TTC549 (cell line): Measurements from ENCODE around the gene AP2A2.

Source experiments
- FAIRE-seq: peaks from 2 replicates; lab custom pipeline; 2012; peaks lifted over from hg19 to GRCh38; lab: Jason Lieb, UNC

Gene AP2A2

DNA sequence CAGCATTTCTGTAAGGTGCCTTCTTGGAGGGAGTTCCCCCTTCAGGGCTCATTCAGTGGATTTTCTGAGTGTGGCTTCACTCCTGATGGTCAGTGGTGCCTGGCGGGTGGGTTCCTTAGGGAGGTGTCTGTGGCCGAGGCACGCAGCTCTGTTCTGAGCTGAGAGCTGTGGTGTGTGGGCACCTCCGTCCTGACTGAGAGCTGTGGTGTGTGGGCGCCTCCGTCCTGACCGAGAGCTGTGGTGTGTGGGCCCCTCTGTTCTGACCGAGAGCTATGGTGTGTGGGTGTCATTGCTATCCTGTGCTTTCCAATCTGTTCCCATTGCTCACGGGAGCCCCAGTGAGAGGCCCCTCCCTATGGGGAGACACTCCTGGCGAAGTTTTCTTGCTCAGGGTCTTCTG, 71.0 kb downstream of the AP2A2 start:
- FAIRE-seq: no peak

DNA sequence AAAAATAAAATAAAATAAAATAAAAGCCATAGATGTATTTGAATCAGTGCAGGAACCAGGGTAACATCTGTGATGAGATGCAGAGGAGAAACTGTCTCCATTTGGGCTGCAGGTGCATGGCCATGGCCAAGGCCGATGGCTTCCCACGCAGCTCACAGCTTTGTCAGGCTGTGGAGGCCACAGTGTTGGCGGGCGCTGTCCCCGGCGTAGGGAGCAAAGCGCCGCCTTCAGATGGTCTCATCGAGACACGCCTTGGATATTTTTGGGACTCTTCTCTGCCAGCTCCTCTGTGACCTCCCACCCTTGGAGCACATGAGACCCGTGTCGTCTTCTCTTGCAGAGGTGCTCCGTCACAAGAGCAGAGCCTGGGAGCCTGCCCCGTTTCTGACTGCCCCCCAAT, 72.2 kb downstream of the AP2A2 start:
- FAIRE-seq: no peak

DNA sequence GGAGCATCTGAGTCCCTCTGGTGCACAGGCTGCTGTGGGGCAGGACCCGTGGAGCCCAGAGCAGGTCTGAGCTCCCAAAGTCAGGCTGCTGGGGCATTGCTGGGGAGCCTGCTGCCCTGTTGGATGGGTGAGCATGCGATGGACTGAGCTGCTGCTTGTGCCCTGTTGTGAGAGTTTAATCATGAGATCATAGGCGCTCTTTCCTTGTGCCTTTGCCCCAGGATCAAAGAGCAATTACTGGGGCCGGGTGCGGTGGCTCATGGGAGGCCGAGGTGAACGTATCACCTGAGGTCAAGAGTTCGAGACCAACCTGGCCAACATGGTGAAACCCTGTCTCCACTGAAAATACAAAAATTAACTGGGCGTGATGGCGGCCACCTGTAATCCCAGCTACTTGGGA, 73.3 kb downstream of the AP2A2 start:
- no peak for FAIRE-seq

DNA sequence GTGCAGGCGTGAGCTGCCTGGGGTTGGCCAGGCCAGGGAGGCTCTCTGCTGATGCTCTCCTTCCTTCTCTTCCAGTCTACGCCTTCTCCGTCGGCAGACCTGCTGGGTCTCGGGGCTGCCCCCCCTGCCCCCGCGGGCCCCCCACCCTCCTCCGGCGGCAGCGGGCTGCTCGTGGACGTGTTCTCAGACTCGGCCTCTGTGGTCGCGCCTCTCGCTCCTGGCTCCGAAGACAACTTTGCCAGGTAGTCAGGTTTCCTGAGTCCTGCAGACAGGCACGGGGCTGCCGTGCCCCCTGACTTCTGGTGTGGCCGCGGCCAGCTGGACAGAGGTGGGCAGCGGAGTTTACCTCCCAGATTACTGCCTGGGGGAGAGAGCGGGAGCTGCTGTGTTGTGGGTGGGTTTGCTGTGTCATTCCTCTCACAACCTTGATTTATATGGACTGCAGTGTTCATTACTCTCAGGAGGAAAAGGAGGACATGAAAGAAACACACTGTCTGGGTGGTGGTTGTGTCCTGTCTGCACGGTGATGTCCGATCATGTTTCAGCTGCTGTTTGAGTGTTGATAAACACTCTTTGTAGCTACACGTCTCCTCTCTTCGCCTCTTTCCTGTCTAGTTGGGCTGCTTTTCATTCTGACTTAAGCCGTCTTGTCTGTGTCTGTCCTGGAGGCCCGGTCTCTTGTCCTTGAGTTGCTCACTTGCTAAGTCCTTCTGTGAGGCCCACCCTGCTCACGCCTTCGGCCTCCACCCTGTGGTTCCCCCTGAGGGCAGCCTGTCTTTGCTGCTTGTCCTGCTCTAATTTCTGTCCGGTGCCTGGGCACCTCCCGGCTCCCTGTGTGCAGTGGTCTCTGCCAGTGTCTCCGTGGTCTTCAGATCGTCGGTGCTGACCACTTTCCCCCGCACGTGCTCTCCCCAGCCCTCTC, 74.9 kb downstream of the AP2A2 start:
- no peak for FAIRE-seq

- FAIRE-seq: no peak
These were observed 76.1 kb downstream of the AP2A2 start for GRCh38 chr11:1001617-1002405.

DNA sequence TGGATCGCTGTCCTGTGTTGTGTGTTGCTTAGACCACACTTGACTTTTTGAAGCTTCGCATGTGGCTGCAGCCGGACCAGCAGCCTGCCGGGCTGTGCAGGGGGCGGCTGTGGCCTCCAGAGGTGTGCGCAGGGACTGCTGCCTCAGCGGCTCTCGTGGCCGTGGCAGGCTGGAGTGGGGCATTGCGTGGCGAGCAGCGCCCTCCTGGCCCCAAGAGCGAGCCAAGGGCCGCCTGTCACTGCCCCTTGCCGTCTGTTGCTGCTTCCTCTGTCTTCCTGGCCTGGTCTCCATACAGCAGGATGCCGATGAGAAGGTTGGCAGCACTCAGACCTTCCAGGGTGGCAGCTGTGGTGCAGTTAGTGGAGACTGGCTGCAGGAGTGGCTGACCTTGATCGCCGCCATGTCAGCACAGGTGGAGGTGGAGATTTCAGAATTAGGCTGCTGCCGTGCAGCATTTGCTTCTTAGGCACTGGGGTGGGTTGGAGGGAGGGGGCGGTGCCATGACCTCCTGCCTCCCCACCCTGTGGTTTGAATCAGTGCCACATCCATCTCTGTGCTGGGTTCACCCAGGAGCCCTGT, 76.8 kb downstream of the AP2A2 start:
- FAIRE-seq: no peak

- FAIRE-seq: no peak
These were observed 77.5 kb downstream of the AP2A2 start for GRCh38 chr11:1003159-1003558.

- no peak for FAIRE-seq
These were observed 80.3 kb downstream of the AP2A2 start for GRCh38 chr11:1005928-1006327.

DNA sequence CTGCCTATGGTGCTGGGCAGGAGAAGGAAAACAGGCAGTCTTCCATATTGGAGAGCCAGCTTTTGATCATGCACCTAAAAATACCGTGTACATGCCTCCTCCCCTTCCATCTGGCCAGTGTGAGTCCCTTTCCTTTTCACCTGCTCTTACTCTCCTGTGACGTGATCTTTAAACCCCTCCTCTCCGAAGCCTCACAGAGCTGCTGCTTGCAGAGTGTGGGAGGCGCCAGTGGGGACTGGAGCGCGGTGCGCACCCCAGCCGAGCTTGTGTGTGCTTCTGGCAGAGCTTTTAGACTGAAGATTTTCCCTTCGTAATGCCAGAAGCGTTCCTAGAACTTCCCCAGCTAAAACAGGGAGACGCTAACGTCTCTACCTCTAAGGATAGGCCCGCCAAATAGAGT, 81.1 kb downstream of the AP2A2 start:
- no peak for FAIRE-seq

GRCh38 chr11:1007279-1007678, 81.6 kb downstream of the AP2A2 start:
- no peak for FAIRE-seq

GRCh38 chr11:1008001-1008802, 82.5 kb downstream of the AP2A2 start:
- no peak for FAIRE-seq

DNA sequence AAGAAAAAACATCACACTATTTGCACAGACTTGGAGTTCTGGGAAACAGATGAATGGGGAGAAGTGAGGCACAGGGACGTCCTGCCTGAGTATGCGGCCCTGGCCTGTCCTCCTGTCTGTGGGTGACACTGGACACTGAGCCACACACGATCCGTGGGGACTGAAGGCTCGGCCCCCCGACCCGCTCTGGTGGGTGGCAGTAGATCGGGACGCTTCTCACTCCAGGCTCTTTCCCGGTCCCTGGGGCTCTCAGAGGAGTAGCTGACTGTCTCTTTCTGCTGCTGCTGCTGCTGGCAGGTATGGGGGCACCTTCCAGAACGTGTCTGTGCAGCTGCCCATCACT, 83.1 kb downstream of the AP2A2 start:
- FAIRE-seq: no peak

GRCh38 chr11:1009371-1009770, 83.7 kb downstream of the AP2A2 start:
- FAIRE-seq: no peak

DNA sequence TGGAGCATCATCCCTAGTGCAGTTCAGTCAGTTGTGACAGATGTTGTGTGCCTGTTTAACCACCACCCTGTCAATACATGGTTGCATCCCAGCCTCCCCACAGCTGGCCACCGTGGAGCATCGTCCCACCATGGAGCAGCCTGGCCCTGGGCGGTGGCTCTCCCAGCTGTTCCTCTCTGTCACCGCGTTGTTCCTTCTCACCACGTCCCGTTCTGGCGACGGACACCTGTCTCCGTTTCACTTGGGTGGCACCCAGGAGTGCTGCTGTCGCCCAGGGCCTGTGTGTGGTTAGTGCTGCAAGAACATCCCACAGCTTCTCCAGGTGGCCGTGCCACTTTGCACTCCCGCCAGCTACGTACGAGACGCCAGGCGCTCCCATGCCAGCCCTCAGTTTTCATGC, 84.3 kb downstream of the AP2A2 start:
- no peak for FAIRE-seq

- no peak for FAIRE-seq
These were observed 85.1 kb downstream of the AP2A2 start for GRCh38 chr11:1010551-1011319.

DNA sequence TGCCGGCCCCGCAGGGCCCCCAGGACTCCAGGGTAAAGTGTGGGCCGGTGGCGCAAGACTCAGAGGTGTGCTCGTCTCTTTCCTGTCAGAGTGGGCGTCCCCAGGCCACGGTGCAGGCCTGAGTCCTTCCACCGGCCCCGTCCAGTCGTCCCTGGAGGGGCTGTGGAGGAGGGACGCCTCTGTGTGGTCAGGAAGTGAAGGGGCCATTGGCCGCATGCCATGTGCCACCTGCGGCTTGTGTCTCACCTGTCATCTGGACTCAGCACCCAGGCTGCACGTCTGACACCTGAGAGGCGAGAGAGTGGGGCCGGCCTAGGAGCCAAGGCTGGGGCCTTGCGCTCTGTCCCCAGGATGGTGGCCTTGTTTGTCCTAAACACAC, 85.6 kb downstream of the AP2A2 start:
- FAIRE-seq: no peak

DNA sequence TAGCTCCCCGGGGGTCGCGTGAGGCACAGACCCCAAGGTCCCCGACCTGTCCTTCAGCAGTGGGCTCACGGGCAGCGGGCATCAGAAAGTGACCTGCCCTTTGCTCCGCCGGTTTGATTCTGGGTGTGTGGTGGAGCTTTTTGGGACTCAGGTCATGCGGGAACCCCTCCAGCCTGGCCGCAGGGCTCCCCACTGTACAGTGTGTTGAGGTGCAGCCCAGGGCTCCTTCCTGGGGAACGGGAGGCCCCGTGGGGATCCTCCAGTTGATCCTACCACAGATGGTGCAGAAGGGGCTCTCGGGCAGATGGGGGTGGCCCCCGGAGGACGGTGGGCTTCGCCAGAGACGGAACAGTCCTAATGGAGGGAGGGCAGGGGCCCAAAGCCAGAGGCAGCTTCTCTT, 86.6 kb downstream of the AP2A2 start:
- no peak for FAIRE-seq

- FAIRE-seq: no peak
These were observed 87.3 kb downstream of the AP2A2 start for GRCh38 chr11:1012740-1013630.

DNA sequence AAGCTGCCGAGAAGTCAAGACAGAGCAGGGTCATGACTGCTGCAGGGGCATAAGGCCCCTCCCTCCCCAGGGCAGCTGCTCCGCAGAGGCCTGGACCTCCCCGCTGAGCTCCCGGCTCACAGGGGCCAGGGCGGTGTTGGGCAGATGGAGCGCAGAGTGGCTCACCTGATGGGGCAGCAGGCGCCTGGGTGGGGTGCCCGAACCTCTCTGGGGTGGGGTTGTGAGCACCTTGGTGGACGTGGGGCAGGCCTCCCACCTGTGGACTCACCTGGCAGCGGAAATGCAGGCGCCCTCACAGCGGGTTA, 87.9 kb downstream of the AP2A2 start:
- no peak for FAIRE-seq

- no peak for FAIRE-seq
These were observed 88.6 kb downstream of the AP2A2 start for GRCh38 chr11:1014276-1014675.

GRCh38 chr11:1015064-1015463, 89.4 kb downstream of the AP2A2 start:
- FAIRE-seq: no peak
